Stomach (tissue), 4 donors: ENCODE data around the gene LYRM4.

Source experiments
- EP300 ChIP-seq: sonication (generic); formaldehyde crosslinking; IDR thresholded peaks from one replicate; pipeline ENCODE4 v1.6.1; 2017; ENCODE audit warnings: antibody characterized with exemption
- POLR2A ChIP-seq, 4 donors: fragments of 450-650 bp; IDR thresholded peaks; one replicate each; pipeline ENCODE4 v1.6.1; 2016; ENCODE audit warnings: antibody characterized with exemption in 4 of 4, control low read depth in 2 of 4, mild to moderate bottlenecking in 1 of 4, moderate library complexity in 1 of 4
- POLR2AphosphoS5 ChIP-seq, 3 donors: sonication (generic); formaldehyde crosslinking; IDR thresholded peaks; one replicate each; pipeline ENCODE4 v1.6.1; 2016; ENCODE audit warnings: antibody characterized with exemption in 3 of 3
- TF ChIP-seq, protein P1 (sequence below), 7 experiments: fragments of 450-650 bp in 4 of 7; fragments of 200-600 bp in 3 of 7; sonication (generic) in 3 of 7; IDR thresholded peaks; one replicate each; pipeline ENCODE4 v1.5.1; 2016 to 2019; ENCODE audit warnings: antibody characterized with exemption in 7 of 7, control low read depth in 2 of 7, mild to moderate bottlenecking in 1 of 7

DNA sequence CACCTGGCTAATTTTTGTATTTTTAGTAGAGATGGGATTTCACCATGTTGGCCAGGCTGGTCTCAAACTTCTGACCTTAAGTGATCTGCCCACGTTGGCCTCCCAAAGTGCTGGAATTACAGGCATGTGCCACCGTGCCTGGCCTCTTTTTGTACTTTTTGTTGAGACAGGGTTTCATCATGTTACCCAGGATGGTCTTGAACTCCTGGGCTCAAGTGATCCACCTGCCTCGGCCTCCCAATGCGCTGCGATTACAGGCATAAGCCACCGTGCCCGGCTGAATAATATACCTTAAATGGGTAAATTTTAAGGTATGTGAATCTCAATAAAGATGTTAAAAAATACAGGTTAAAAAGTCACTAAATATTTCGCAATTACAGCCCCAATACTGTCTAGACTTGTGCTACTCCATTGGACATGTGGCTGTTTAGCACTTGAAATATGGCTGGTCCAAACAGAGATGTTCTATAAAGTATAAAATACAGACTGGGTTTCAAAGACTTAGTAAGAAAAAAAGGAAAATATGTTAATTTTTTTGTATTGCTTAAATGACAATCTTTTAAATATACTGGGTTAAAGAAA, 133.6 kb downstream of the LYRM4 start:
- TF ChIP-seq POLR2A (IDR thresholded peaks at IDR 0.05) (no peak), POLR2AphosphoS5 (IDR thresholded peaks at IDR 0.05) (no peak), EP300 (no peak)
- TF ChIP-seq, protein P1, sequence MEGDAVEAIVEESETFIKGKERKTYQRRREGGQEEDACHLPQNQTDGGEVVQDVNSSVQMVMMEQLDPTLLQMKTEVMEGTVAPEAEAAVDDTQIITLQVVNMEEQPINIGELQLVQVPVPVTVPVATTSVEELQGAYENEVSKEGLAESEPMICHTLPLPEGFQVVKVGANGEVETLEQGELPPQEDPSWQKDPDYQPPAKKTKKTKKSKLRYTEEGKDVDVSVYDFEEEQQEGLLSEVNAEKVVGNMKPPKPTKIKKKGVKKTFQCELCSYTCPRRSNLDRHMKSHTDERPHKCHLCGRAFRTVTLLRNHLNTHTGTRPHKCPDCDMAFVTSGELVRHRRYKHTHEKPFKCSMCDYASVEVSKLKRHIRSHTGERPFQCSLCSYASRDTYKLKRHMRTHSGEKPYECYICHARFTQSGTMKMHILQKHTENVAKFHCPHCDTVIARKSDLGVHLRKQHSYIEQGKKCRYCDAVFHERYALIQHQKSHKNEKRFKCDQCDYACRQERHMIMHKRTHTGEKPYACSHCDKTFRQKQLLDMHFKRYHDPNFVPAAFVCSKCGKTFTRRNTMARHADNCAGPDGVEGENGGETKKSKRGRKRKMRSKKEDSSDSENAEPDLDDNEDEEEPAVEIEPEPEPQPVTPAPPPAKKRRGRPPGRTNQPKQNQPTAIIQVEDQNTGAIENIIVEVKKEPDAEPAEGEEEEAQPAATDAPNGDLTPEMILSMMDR (IDR thresholded peaks at IDR 0.05) = no peak
